GM19395 (cell line): ENCODE measurements around the gene GPR157.
A peak's percentile ranks its signal among the peaks of the same experiment; 100 is the strongest.
"Not testable (repeated sequence)": the region's sequence is repeated elsewhere in the genome, so short reads cannot be mapped to it uniquely, and the experiment has no call there.

Experiments used
- ATAC-seq: cut with Tn5 transposase; IDR thresholded peaks from one replicate; pipeline ENCODE4 v1.9.1; 2021; ENCODE audit warnings: mild to moderate bottlenecking, moderate library complexity; ENCODE audit not compliant: unreplicated experiment

The GPR157 gene

GRCh38 chr1:9146156-9146555 lies 17.3 kb upstream of the GPR157 start:
- ATAC-seq: no peak

GRCh38 chr1:9145714-9146113 lies 16.8 kb upstream of the GPR157 start:
- ATAC-seq: peak; percentile 14

- ATAC-seq: peak; percentile 62
Measured at GRCh38 chr1:9145021-9145668, 16.2 kb upstream of the GPR157 start.

- ATAC-seq: not testable (repeated sequence)
Measured at GRCh38 chr1:9144494-9144893, 15.6 kb upstream of the GPR157 start.

GRCh38 chr1:9143250-9143649 lies 14.3 kb upstream of the GPR157 start:
- ATAC-seq: no peak

GRCh38 chr1:9139930-9140329 lies 11.0 kb upstream of the GPR157 start:
- ATAC-seq: no peak

- ATAC-seq: no peak
Measured at GRCh38 chr1:9136932-9137331, 8.0 kb upstream of the GPR157 start.

GRCh38 chr1:9135073-9135836 lies 6.4 kb upstream of the GPR157 start:
- ATAC-seq: no peak

- no peak for ATAC-seq
Measured at GRCh38 chr1:9133870-9134585, 5.1 kb upstream of the GPR157 start.

- peak; percentile 57 for ATAC-seq
Measured at GRCh38 chr1:9129266-9130041, 552 bp upstream of the GPR157 start.

- no peak for ATAC-seq
Measured at GRCh38 chr1:9128166-9128519, 759 bp downstream of the GPR157 start.

GRCh38 chr1:9127395-9128165 lies 1.3 kb downstream of the GPR157 start:
- no peak for ATAC-seq

- ATAC-seq: no peak
Measured at GRCh38 chr1:9126511-9126910, 2.4 kb downstream of the GPR157 start.

GRCh38 chr1:9125847-9126246 lies 3.1 kb downstream of the GPR157 start:
- ATAC-seq: not testable (repeated sequence)

GRCh38 chr1:9125325-9125724 lies 3.6 kb downstream of the GPR157 start:
- no peak for ATAC-seq

- not testable (repeated sequence) for ATAC-seq
Measured at GRCh38 chr1:9124389-9124788, 4.5 kb downstream of the GPR157 start.

GRCh38 chr1:9123665-9124064 lies 5.2 kb downstream of the GPR157 start:
- not testable (repeated sequence) for ATAC-seq

- ATAC-seq: no peak
Measured at GRCh38 chr1:9121496-9122409, 7.1 kb downstream of the GPR157 start.

GRCh38 chr1:9120312-9120958 lies 8.5 kb downstream of the GPR157 start:
- ATAC-seq: no peak
